HL-60 (cell line): ENCODE measurements around the gene HTD2.
A peak's percentile ranks its signal among the peaks of the same experiment; 100 is the strongest.

Source experiments
- DNase-seq, 2 experiments: peaks; one replicate each; pipeline ENCODE4 v3.0.0-alpha.2; 2010 to 2020; ENCODE audit warnings: low read depth in 1 of 2, low spot score in 1 of 2
- H3K27ac ChIP-seq: fragments of 250-450 bp; sonication (Bioruptor Pico); replicated peaks from 2 replicates; pipeline ENCODE4 v1.5.1; 2020; ENCODE audit warnings: mild to moderate bottlenecking, moderate library complexity
- H3K27me3 ChIP-seq: fragments of 250-450 bp; sonication (Bioruptor Pico); 2 replicates; pipeline ENCODE4 v1.5.1; 2021; ENCODE audit warnings: mild to moderate bottlenecking, moderate library complexity; ENCODE audit not compliant: insufficient read depth, poor library complexity, severe bottlenecking
- H3K4me3 ChIP-seq: replicated peaks from 2 replicates; pipeline ENCODE4 v1.5.1; 2011; ENCODE audit warnings: mild to moderate bottlenecking, control low read depth, low read length; ENCODE audit not compliant: insufficient read depth
- GABPA ChIP-seq: IDR thresholded peaks from 2 replicates; pipeline ENCODE4 v1.6.1; 2012; ENCODE audit warnings: low read depth
- POLR2AphosphoS5 ChIP-seq: IDR thresholded peaks from 2 replicates; pipeline ENCODE4 v1.6.1; 2012; ENCODE audit warnings: low read depth
- SPI1 ChIP-seq: IDR thresholded peaks from 2 replicates; pipeline ENCODE4 v1.6.1; 2012; ENCODE audit warnings: low read depth, mild to moderate bottlenecking, borderline replicate concordance
- TF ChIP-seq, protein P1 (sequence below): IDR thresholded peaks from 2 replicates; pipeline ENCODE4 v1.6.1; 2012; ENCODE audit warnings: low read depth; ENCODE audit not compliant: insufficient replicate concordance
- TF ChIP-seq, protein P2 (sequence below): IDR thresholded peaks from one replicate; pipeline ENCODE4 v1.5.1; 2011; ENCODE audit warnings: low read length, control low read depth, inconsistent platforms; ENCODE audit not compliant: insufficient read depth

HTD2 gene

DNA sequence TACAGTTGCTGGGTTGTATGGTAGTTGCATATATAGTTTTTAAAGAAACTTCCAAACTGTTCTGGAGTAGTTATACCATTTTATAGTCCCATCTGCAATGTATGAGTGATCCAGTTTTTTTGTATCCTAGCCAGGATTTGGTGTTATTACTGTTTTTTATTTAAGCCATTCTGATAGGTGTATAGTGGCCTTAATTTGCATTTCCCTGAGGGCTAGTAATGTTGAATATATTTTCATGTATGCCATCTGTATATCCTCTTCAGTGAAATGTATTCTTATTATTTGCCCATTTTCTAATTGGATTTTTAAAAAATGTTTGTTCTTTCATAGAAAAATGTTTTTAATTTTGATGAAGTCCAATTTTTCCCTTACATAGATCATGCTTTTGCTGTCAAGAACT, 55.5 kb downstream of the HTD2 start:
- Histone ChIP-seq H3K4me3 (no peak overlapping the region), H3K27me3 (no peaks in the 10 kb centered on the region), H3K27ac (no peak overlapping the region)
- TF ChIP-seq, protein P1, sequence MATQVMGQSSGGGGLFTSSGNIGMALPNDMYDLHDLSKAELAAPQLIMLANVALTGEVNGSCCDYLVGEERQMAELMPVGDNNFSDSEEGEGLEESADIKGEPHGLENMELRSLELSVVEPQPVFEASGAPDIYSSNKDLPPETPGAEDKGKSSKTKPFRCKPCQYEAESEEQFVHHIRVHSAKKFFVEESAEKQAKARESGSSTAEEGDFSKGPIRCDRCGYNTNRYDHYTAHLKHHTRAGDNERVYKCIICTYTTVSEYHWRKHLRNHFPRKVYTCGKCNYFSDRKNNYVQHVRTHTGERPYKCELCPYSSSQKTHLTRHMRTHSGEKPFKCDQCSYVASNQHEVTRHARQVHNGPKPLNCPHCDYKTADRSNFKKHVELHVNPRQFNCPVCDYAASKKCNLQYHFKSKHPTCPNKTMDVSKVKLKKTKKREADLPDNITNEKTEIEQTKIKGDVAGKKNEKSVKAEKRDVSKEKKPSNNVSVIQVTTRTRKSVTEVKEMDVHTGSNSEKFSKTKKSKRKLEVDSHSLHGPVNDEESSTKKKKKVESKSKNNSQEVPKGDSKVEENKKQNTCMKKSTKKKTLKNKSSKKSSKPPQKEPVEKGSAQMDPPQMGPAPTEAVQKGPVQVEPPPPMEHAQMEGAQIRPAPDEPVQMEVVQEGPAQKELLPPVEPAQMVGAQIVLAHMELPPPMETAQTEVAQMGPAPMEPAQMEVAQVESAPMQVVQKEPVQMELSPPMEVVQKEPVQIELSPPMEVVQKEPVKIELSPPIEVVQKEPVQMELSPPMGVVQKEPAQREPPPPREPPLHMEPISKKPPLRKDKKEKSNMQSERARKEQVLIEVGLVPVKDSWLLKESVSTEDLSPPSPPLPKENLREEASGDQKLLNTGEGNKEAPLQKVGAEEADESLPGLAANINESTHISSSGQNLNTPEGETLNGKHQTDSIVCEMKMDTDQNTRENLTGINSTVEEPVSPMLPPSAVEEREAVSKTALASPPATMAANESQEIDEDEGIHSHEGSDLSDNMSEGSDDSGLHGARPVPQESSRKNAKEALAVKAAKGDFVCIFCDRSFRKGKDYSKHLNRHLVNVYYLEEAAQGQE = no peak
- no peak for TF ChIP-seq POLR2AphosphoS5
- no peak for TF ChIP-seq SPI1
- TF ChIP-seq GABPA = no peak
- TF ChIP-seq, protein P2, sequence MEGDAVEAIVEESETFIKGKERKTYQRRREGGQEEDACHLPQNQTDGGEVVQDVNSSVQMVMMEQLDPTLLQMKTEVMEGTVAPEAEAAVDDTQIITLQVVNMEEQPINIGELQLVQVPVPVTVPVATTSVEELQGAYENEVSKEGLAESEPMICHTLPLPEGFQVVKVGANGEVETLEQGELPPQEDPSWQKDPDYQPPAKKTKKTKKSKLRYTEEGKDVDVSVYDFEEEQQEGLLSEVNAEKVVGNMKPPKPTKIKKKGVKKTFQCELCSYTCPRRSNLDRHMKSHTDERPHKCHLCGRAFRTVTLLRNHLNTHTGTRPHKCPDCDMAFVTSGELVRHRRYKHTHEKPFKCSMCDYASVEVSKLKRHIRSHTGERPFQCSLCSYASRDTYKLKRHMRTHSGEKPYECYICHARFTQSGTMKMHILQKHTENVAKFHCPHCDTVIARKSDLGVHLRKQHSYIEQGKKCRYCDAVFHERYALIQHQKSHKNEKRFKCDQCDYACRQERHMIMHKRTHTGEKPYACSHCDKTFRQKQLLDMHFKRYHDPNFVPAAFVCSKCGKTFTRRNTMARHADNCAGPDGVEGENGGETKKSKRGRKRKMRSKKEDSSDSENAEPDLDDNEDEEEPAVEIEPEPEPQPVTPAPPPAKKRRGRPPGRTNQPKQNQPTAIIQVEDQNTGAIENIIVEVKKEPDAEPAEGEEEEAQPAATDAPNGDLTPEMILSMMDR = no peak
- no peak for DNase-seq

DNA sequence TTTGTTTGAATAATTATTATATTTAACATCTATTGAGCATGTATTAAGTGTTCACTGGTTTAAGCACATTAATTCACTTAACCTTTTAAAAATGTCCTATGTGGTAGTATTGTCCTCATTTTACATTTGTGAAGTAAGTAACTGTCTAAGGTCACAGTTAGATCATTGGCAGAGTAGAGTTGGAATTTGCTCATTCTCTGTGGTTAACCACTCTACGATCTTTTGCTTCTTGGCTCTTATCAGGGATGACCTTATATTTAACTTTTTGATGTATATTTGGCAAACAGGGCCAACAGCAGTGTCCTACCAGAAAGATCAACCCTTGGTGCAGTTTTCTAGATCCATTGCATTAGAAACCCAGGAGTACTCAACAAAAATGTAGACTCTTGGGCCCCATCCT, 60.4 kb downstream of the HTD2 start:
- no peak for DNase-seq
- H3K27ac ChIP-seq = peak overlapping the region; percentile 29
- no peaks in the 10 kb centered on the region for H3K27me3 ChIP-seq
- H3K4me3 ChIP-seq = no peak overlapping the region
- TF ChIP-seq, protein P2 = no peak
- TF ChIP-seq SPI1 (no peak), POLR2AphosphoS5 (no peak), GABPA (no peak)
- TF ChIP-seq, protein P1 = no peak

DNA sequence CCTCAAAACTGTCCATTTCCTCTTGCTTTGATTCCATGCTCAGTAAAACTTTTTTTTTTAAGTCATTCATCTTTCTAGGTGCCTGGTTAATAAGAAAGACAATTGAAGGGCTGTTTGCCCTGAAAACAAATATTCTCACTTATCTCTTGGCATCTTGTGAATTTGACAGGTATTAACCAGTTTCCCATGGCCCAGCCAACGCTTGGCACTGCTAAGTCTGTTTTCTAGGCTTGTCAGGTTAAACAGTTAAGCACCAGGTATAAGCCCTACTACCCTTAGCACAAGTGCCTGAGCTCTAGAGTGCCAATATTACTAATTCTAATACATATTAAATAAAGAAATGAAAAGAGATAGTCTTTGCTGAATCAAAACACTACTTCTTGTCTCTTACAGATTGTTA, 62.7 kb downstream of the HTD2 start:
- no peak for TF ChIP-seq SPI1
- TF ChIP-seq, protein P1 = no peak
- TF ChIP-seq, protein P2 = no peak
- no peak for TF ChIP-seq POLR2AphosphoS5
- no peak for TF ChIP-seq GABPA
- Histone ChIP-seq H3K4me3 (no peak overlapping the region), H3K27ac (no peak overlapping the region), H3K27me3 (no peaks in the 10 kb centered on the region)
- DNase-seq = no peak
